Mesothelial cell of epicardium (in vitro differentiated cells): ENCODE results near the gene USP6NL. TPM values are rescaled to one million over a fixed set of nuclear protein-coding genes. Genes with fewer than 3 reads are reported as not detected.

Experiments
- DNase-seq, 2 experiments: peaks; one replicate each; pipeline ENCODE4 v3.0.0; 2021; ENCODE audit warnings: low spot score in 2 of 2; ENCODE audit not compliant: unreplicated experiment in 2 of 2
- H3K27ac Mint-ChIP-seq: 2 replicates; pipeline ENCODE4 v1.8.0; 2021; ENCODE audit warnings: mixed read lengths
- H3K27me3 Mint-ChIP-seq: 2 replicates; pipeline ENCODE4 v1.8.0; 2021; ENCODE audit warnings: low read depth, mixed read lengths
- H3K36me3 Mint-ChIP-seq: 2 replicates; pipeline ENCODE4 v1.8.0; 2021; ENCODE audit warnings: mixed read lengths
- H3K4me1 Mint-ChIP-seq: 2 replicates; pipeline ENCODE4 v1.8.0; 2021; ENCODE audit warnings: mixed read lengths
- H3K4me3 Mint-ChIP-seq: 2 replicates; pipeline ENCODE4 v1.8.0; 2021; ENCODE audit warnings: mild to moderate bottlenecking, moderate library complexity, mixed read lengths
- H3K9me3 Mint-ChIP-seq: 2 replicates; pipeline ENCODE4 v1.8.0; 2021; ENCODE audit warnings: mixed read lengths
- total RNA-seq: library from RNA; stranded (reverse); gene quantifications from 3 replicates; pipeline ENCODE4 v1.2.1, GENCODE V29; 2021
- TF ChIP-seq, protein P1 (sequence below): fragments of 200-600 bp; sonication (generic); IDR thresholded peaks from one replicate; pipeline ENCODE4 v1.5.0; 2021; ENCODE audit warnings: antibody characterized with exemption; ENCODE audit not compliant: unreplicated experiment

The USP6NL gene
- total RNA-seq, 1 donor from 2014 or later = 35.8 TPM

DNA sequence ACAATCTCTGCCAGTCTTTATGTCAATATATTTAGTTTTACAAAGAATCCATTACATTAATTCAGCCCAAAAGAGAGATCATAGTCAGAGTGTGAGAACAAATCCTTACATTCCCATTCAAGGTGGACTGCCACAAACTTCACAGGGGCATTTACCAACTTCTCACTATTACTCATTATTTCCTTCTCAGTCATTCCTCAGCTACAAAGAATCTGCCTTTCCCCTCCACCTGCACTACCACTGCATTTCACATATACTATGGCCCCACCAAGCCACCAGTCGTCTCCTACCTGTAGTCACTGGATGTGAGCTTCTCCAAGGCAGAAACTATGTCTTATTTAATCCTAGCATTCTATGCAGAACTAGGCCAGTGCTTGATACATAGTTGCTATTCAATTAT, 94.3 kb downstream of the USP6NL start:
- TF ChIP-seq, protein P1, sequence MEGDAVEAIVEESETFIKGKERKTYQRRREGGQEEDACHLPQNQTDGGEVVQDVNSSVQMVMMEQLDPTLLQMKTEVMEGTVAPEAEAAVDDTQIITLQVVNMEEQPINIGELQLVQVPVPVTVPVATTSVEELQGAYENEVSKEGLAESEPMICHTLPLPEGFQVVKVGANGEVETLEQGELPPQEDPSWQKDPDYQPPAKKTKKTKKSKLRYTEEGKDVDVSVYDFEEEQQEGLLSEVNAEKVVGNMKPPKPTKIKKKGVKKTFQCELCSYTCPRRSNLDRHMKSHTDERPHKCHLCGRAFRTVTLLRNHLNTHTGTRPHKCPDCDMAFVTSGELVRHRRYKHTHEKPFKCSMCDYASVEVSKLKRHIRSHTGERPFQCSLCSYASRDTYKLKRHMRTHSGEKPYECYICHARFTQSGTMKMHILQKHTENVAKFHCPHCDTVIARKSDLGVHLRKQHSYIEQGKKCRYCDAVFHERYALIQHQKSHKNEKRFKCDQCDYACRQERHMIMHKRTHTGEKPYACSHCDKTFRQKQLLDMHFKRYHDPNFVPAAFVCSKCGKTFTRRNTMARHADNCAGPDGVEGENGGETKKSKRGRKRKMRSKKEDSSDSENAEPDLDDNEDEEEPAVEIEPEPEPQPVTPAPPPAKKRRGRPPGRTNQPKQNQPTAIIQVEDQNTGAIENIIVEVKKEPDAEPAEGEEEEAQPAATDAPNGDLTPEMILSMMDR = no peak
- Mint-ChIP-seq H3K27me3 (no peaks in the 10 kb centered on the region), H3K36me3 (peaks cover 3% of the 10 kb centered on the region), H3K4me3 (no peak overlapping the region), H3K9me3 (no peaks in the 10 kb centered on the region), H3K27ac (no peak overlapping the region), H3K4me1 (peaks cover 18% of the 10 kb centered on the region)
- DNase-seq = no peak

DNA sequence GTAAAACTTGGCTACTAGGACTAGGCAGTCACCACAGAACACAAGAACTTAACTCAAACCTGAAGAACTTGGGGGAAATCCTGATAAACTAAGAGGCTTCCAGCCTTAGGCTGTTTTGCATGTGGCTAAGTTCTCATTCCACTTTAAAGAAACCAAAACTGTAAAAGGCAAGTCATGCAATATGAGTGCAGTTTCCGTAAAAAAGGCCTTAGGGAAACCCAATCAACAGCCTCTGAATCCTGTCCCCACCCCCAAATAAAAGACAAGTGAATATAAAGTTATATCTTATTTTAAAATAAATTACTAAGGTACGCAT, 95.1 kb downstream of the USP6NL start:
- H3K36me3 Mint-ChIP-seq = peaks cover 3% of the 10 kb centered on the region
- no peak overlapping the region for H3K27ac Mint-ChIP-seq
- TF ChIP-seq, protein P1 = no peak
- H3K9me3 Mint-ChIP-seq = no peaks in the 10 kb centered on the region
- H3K4me3 Mint-ChIP-seq = no peak overlapping the region
- peaks cover 16% of the 10 kb centered on the region for H3K4me1 Mint-ChIP-seq
- no peak for DNase-seq
- H3K27me3 Mint-ChIP-seq = no peaks in the 10 kb centered on the region

DNA sequence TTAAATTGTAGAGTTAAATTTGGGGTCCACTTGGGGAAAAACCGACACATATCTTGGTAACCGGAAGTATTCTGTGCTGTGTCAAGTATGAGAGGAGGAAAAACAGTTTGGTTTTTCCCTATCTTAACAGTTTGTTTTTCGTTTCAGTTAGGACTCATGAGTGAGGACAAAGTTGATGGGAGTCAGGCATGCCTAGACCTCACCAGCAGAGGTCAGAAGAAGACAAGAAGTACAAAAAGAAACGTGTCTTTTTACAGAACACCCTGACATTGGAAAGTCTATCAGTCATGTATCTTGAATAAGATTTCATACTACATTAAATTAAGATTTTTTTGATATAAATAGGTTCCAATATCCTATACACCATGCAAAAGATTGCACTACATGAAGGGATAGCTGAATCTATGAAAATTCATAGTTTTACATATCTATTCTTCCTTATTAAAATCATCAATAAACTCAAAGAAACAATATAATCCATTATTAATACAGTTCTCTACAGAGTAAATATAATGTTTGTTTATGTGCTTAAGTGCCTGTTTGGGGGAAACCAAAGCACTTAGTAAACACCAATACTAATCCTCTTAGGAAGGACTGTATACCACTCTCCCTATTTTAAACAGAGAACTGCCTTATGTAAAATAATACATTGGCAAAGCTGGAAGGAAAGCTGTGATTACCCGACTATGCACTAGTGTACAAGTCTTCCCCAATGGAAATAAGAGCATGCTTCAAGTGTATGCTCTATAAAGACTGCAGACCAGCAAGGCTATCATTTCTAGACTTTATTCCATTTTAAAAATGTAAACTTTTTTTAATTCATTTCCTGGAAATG, 95.6 kb downstream of the USP6NL start:
- H3K27ac Mint-ChIP-seq = no peak overlapping the region
- TF ChIP-seq, protein P1 = peak; percentile 57

DNA sequence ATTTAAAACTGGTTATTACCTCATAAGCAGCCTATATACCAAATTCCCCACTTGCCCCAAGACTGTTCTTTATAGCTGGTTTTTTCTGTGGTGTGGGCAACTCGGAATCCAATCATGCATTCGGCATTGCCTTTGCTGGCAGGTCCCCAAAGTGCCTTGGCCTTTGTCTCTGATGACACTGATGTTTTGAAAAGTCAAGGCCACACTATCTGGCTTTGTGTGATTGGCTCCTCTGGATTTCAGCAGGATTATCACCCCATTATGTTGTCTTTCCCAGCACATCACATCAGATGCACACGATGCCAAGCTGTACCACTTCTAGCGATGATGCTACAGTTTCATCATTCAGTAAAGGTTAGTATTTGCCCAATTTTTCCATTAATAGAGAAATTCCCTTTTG, 97.7 kb downstream of the USP6NL start:
- Mint-ChIP-seq H3K4me1 (peaks cover 18% of the 10 kb centered on the region), H3K27ac (no peak overlapping the region), H3K36me3 (no peaks in the 10 kb centered on the region), H3K9me3 (no peaks in the 10 kb centered on the region), H3K27me3 (no peaks in the 10 kb centered on the region), H3K4me3 (no peak overlapping the region)
- DNase-seq = no peak
- TF ChIP-seq, protein P1 = no peak

More for the DNA sequence above, 95.6 kb downstream of the USP6NL start:
- Mint-ChIP-seq H3K4me3 (no peak overlapping the region), H3K36me3 (peaks cover 3% of the 10 kb centered on the region), H3K4me1 (peaks cover 18% of the 10 kb centered on the region), H3K9me3 (no peaks in the 10 kb centered on the region), H3K27me3 (no peaks in the 10 kb centered on the region)
- no peak for DNase-seq

DNA sequence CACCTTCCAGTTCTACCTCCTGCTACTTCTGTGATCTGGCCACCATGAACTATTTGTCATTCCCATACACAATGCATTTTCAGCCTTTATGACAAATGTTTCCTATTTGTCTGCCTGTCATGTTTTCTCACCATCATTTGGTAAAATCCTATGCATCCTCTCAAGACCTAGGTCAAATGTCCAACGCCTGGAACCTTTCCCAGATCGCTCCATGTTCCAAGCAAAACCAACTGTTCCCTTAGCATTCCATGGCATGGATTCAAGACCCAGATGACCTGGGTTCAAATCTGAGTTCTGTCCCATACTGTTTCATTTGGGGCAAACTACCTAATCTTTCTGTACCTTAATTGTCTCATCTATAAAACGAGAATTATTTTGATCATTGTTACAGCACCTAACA, 98.9 kb downstream of the USP6NL start:
- Mint-ChIP-seq H3K4me3 (no peak overlapping the region), H3K9me3 (no peaks in the 10 kb centered on the region), H3K36me3 (peaks cover 10% of the 10 kb centered on the region), H3K27ac (no peak overlapping the region), H3K27me3 (no peaks in the 10 kb centered on the region), H3K4me1 (peaks cover 18% of the 10 kb centered on the region)
- TF ChIP-seq, protein P1 = no peak
- DNase-seq = no peak
